NCI-H1092 treated with DMSO at 0.1 percent for 48 hours (cell line): ENCODE data around the gene CDO1.
A peak's percentile ranks its signal among the peaks of the same experiment; 100 is the strongest.

Source experiments
- DNase-seq: peaks from one replicate; lab custom pipeline; 2025; lab: John Stamatoyannopoulos, UW

The CDO1 gene

GRCh38 chr5:115816226-115817081 lies at the start of gene CDO1:
CDO1 (minus strand) TSS chr5:115816659; CDS start chr5:115816397, 262 bp downstream.
- DNase-seq: peak; percentile 75

- no peak for DNase-seq
Observed at GRCh38 chr5:115859378-115859777, 42.9 kb upstream of the CDO1 start.

GRCh38 chr5:115858396-115858795 lies 41.9 kb upstream of the CDO1 start:
- DNase-seq: no peak

- no peak for DNase-seq
Observed at GRCh38 chr5:115857626-115858349, 41.3 kb upstream of the CDO1 start.

GRCh38 chr5:115857057-115857479 lies 40.6 kb upstream of the CDO1 start:
- no peak for DNase-seq

- DNase-seq: no peak
Observed at GRCh38 chr5:115855959-115856358, 39.5 kb upstream of the CDO1 start.

GRCh38 chr5:115854139-115854538 lies 37.7 kb upstream of the CDO1 start:
- DNase-seq: no peak

- DNase-seq: no peak
Observed at GRCh38 chr5:115850744-115851416, 34.4 kb upstream of the CDO1 start.

- no peak for DNase-seq
Observed at GRCh38 chr5:115849258-115849798, 32.9 kb upstream of the CDO1 start.

- DNase-seq: no peak
Observed at GRCh38 chr5:115847290-115847689, 30.8 kb upstream of the CDO1 start.

GRCh38 chr5:115844321-115844817 lies 27.9 kb upstream of the CDO1 start:
- no peak for DNase-seq

- no peak for DNase-seq
Observed at GRCh38 chr5:115843444-115844130, 27.1 kb upstream of the CDO1 start.

- DNase-seq: peak; percentile 3
Observed at GRCh38 chr5:115842952-115843351, 26.5 kb upstream of the CDO1 start.

GRCh38 chr5:115842089-115842935 lies 25.9 kb upstream of the CDO1 start:
- DNase-seq: peak; percentile 61

- peak; percentile 87 for DNase-seq
Observed at GRCh38 chr5:115841382-115842088, 25.1 kb upstream of the CDO1 start, which contains the start of the genes AP3S1 and ATG12. AP3S1 (plus strand) TSS chr5:115841935; CDS start chr5:115842038, 103 bp downstream. ATG12 (minus strand) TSS chr5:115841565; CDS start chr5:115841552, 13 bp downstream.

GRCh38 chr5:115840873-115841272 lies 24.4 kb upstream of the CDO1 start:
- DNase-seq: no peak

GRCh38 chr5:115838885-115839518 lies 22.5 kb upstream of the CDO1 start:
- DNase-seq: peak; percentile 44

- DNase-seq: no peak
Observed at GRCh38 chr5:115835481-115835880, 19.0 kb upstream of the CDO1 start.

GRCh38 chr5:115831163-115831768 lies 14.8 kb upstream of the CDO1 start:
- no peak for DNase-seq
